KG1 (cell line): Measurements from ENCODE around the gene GCNT4.
"Not testable (repeated sequence)": the region's sequence is repeated elsewhere in the genome, so short reads cannot be mapped to it uniquely, and the experiment has no call there.

Source experiments
- DNase-seq: peaks from one replicate; lab custom pipeline; 2025; lab: John Stamatoyannopoulos, UW

Gene GCNT4

DNA sequence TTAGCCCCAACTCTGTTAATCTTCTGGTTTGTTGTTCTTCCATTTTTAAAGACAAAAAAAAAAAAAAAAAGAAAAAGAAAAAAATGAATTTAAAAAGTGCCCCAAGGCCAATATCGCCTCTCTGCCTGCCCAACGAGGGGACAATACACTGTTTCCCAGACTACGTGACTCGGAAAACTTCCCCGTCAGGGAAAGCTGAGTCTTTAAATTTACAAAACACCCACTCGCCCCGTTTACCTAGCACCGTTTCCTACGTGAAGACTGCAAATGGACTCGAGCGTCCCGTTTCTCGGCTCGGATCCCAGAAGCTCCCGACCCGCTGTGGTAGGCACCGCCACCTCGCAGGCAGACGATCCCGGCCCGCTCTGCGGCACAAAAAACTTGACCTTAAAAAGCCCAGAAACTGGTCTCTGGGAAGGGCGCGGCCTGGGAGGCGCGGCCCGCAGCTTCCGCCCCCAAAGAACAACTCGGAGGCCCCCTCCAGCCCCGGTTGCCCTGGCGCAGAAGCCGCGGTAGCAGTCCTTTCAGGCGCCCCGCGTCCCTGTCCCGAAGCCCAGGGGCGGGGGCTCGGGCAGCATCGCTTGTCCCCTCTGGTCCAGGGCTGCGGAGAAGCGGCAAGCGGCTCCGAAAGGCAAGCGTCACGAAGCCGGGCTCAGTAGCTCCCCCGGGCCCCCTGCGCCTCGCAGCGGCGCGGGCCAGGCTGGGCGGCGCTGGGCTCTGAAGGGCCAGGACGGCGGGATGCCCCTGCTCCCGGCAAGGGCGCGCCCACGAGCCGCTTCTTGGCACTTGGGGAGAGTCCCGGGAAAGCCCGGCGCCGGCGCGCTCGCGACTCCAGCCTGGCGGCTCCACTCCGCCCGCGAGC is at the start of gene GCNT4:
Gene GCNT4 (minus strand): TSS at position 367 of the 862 bp plus-strand sequence. CDS start 22,521 bp downstream, outside the sequence.
- peak; percentile 31 for DNase-seq

GRCh38 chr5:75095956-75096355 is 43.6 kb upstream of the GCNT4 start:
- not testable (repeated sequence) for DNase-seq

DNA sequence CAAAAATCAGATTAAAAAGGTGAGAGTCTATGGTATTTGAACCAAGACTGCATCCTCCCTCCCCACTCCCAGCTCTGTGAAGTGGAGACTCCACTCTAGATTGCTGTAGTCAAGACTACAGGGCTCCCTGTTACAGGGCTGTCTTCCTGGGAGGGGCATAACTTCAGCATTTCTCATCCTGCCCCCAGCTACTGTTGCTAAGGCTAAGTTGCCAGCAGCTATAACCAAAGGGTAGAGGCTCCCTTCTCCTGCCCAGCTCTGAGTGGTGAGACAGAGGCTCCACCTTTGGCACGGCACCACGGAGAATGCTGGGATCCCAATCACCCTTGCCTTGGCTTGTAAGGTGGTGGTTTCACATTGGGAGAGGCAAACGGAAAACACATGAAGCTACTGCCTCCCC is 39.2 kb upstream of the GCNT4 start:
- DNase-seq: no peak

DNA sequence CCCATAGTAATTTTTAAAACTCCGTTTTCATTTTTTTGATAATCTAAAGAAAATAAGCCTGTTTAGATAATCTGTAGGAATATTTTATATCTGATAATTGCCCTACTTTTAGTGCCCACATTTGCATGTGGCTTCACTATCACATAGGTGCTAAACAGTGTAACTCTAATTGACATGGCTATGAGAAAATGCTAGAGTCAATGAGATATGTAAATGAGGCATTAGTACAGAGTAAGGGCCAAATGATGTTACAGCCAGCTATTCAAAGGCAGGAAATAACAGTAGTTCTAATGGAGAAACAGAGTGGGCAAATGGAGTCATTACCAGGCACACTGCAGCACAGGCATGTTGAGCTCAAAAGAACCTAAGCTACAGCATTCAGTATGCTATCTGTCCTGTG is 37.3 kb upstream of the GCNT4 start:
- no peak for DNase-seq

GRCh38 chr5:75089137-75089536 is 36.8 kb upstream of the GCNT4 start:
- DNase-seq: no peak

GRCh38 chr5:75088648-75089047 is 36.3 kb upstream of the GCNT4 start:
- no peak for DNase-seq

- no peak for DNase-seq
Observed at GRCh38 chr5:75081510-75081909, 29.2 kb upstream of the GCNT4 start.

DNA sequence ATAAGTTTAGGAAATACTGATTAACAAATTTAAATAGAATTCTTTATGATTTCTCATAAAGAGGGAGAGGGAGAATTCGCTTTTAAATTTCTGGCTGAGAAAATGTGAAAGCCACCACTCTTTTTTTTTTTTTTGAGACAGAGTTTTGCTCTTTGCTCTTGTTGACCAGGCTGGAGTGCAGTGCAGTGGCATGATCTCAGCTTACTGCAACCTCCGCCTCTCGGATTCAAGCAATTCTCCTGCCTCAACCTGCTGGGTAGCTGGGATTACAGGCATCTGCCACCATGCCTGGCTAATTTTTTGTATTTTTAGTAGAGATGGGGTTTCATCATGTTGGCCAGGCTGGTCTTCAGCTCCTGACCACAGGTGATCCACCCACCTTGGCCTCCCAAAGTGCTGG is 27.0 kb upstream of the GCNT4 start:
- not testable (repeated sequence) for DNase-seq

DNA sequence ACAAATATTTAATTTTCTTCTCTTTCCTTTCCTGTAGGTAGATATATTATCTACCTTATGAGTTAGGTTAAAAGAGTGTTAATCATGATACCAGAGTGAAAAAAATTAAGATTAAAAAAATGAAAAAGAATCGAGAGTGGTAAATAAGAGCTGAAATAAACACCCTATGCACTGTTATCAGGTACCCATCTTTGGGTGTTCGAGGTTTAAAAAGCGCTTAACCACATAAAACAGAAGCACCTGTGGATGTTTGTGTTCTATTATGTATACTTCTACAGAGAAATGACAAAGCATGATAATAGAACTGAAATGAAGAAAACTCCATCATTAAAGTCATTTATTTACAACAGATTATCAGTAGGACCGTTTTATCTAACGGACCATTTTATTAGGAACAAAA is 25.7 kb upstream of the GCNT4 start:
- no peak for DNase-seq

GRCh38 chr5:75072061-75072460 is 19.7 kb upstream of the GCNT4 start:
- no peak for DNase-seq

DNA sequence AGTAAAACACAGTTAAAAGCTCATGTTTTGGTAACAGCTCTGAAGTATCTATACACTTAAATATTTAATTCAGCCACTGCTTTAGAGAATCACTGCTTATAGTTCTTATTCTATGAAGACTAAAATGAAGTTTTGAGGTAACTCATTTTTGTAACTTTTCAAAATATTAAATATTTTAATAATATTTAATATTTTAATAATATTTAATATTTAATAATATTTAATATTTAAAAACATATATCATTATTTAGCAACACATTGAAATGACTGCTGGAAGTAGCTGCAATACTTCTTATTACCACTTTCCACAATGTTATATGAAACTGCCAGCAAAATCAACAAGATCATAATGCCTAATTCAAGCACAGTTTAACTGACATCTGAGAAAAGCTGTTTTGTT is 18.7 kb upstream of the GCNT4 start:
- no peak for DNase-seq

- no peak for DNase-seq
Observed at GRCh38 chr5:75067434-75067833, 15.1 kb upstream of the GCNT4 start.

DNA sequence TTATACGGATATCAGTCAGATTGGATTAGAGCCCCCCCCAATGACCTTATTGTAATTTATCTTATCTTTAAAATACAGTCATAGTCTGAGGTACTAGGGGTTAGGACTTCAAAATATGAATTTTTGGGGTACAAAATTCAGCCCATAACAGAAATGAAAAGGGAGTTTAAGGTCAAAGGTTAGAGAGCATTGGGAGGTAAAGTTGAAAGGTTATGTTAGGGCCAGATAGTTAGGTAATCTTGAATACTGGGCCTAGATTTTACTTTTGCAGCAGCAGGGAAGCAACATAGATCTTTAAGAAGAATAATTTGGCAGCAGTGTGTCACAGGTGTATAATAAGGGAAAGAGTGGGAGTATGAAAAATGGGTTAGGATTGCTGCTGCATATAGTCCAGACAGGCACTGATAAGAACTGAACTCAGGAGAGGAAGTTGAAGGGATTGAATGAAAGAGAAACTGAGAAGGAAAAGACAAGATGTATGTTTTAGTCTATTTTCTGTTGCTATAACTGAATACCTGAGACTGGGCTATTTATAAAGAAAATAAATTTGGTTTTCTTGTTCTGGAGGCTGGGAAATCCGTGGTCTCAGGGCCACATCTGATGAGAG is 10.7 kb upstream of the GCNT4 start:
- DNase-seq: no peak

- peak; percentile 48 for DNase-seq
Observed at GRCh38 chr5:75059912-75060545, 7.7 kb upstream of the GCNT4 start.

GRCh38 chr5:75058986-75059535 is 6.7 kb upstream of the GCNT4 start:
- no peak for DNase-seq

GRCh38 chr5:75057561-75057960 is 5.2 kb upstream of the GCNT4 start:
- peak; percentile 75 for DNase-seq

DNA sequence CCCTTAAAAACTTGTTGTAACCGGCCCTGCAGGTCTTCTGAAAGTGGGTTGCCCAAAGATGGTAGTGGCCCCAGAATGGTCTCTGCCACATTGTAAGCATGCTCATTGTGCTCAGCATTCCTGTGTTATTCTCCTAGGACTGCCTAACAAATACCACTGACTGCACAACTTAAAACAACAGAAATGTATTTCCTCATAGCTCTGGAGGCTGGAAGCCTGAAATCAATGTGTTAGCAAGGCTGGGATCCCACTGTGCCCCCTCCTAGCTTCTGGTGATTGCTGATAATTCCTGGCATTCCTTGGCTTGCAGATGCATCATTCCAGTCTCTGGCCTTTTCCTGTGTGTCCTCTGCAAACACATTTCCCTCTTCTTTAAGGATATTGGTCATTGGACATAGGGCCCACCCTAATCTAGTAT is 3.4 kb upstream of the GCNT4 start:
- no peak for DNase-seq

GRCh38 chr5:75054134-75054930 is 2.0 kb upstream of the GCNT4 start:
- peak; percentile 81 for DNase-seq

DNA sequence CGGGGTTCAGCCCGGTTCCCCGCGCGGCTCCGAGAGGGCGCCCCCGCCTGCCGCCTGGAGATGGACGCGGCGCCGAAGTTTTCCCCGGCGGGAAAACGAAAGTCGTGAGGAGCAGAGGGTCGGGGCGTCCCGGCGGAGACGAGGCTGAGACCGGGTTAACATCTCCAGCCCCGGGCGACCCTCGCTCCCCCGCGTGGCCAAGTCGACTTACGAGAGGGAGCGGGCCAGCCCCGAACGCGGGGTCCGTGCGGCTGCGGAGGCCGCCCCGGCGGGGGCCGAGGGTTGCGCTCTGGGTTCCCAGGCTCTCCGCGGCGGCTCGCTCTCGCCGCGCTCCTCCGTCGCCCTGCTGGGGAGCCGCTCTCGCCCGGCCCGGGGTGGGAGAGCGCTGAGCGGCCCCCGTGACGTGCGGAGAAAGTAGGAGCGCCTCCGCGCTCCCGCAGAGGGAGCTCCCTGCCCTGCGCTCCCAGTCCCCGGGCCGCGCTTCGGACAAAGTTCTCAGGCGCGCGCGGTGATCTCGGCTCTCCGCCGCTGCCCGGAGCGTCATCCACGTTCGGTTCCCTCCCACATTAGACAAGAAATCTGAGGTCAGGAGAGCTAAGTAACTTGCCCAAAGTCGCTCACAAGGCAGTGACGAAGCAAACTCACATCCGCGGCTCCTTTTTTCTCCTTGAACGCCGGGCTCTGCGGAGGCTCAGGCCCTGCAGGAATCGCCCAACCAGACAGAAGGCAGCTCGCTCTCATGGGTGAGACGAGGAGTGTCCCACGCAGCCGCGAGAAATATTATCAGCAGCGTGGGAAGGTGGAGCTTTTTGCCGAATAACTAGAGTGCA is 1.2 kb upstream of the GCNT4 start:
- peak; percentile 81 for DNase-seq

DNA sequence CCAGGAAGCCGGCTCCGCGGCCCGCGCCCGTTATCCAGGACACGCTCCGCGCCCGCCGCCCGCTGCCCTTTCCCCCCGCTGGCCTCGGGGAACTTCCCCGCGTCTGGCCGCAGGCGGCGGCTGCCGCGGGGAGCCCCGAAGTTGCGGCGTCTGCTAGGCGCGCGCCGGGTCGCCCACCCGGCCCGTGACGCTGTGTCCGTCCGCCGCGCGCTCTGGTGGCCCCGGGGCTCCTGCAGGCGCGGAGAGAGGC is 621 bp upstream of the GCNT4 start:
- no peak for DNase-seq

DNA sequence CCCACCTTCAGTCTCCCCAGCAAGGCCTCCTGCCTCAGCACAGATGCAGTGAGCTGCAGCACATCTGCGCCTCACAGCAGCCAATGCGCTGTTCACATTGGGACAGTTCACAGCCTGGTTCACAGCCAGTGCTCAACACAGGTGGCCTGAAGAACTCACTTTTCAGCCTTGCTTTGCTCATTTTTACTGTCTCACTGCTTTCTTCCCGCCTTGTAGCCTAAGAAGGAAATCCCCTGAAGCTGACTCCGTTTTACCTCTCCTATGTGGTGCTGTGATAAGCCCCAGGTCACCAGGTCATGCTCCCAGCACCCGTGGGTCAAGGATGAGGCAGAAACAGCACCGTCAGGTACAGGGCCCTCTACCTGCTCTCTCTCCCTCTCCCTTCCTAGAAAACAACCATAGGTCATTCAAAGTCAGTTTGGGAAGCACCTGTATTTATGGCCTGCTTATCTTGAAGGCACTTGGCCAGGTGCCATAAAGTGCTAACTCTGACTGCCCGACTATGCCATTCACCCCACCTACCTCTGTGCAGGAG is 1.1 kb downstream of the GCNT4 start:
- DNase-seq: no peak
